PFSK-1 (cell line): ENCODE results near the gene HMCN2.

Experiments
- FOXP2 ChIP-seq: optimal IDR thresholded peaks from 2 replicates; pipeline ENCODE3; 2011; ENCODE audit warnings: borderline replicate concordance, control low read depth, inconsistent platforms; ENCODE audit not compliant: insufficient read depth; ENCODE audit errors: extremely low read length, extremely low read depth
- POLR2AphosphoS5 ChIP-seq: IDR thresholded peaks from 2 replicates; pipeline ENCODE4 v1.6.1; 2012; ENCODE audit warnings: low read depth, mild to moderate bottlenecking, control low read depth, low read length, moderate library complexity
- REST ChIP-seq, 2 experiments: IDR thresholded peaks; 2 replicates each; pipeline versions ENCODE4 v1.6.1 to v1.8.0; 2011 to 2012; ENCODE audit warnings: low read depth in 2 of 2, low read length in 2 of 2, control low read depth in 1 of 2, inconsistent platforms in 1 of 2, mild to moderate bottlenecking in 1 of 2, moderate library complexity in 1 of 2; ENCODE audit not compliant: insufficient read depth in 1 of 2
- SIN3A ChIP-seq: IDR thresholded peaks from 2 replicates; pipeline ENCODE4 v1.6.1; 2012; ENCODE audit warnings: mild to moderate bottlenecking, low read length, moderate library complexity, borderline replicate concordance; ENCODE audit not compliant: insufficient read depth
- TAF1 ChIP-seq: IDR thresholded peaks from 2 replicates; pipeline ENCODE4 v1.6.1; 2012; ENCODE audit warnings: low read length, control low read depth, borderline replicate concordance; ENCODE audit not compliant: insufficient read depth

HMCN2 gene

GRCh38 chr9:130313103-130313858 is 47.7 kb downstream of the HMCN2 start:
- TF ChIP-seq POLR2AphosphoS5 (no peak), SIN3A (no peak), TAF1 (no peak), FOXP2 (no peak), REST (IDR thresholded peaks at IDR 0.05; ENCODE audit: insufficient read depth in 1 of 2, low read depth in 2 of 2, low read length in 2 of 2) (no peak)

GRCh38 chr9:130315446-130316226 is 50.1 kb downstream of the HMCN2 start:
- no peak for TF ChIP-seq FOXP2
- TF ChIP-seq POLR2AphosphoS5 = no peak
- TF ChIP-seq TAF1 = no peak
- TF ChIP-seq REST (IDR thresholded peaks at IDR 0.05; ENCODE audit: insufficient read depth in 1 of 2, low read depth in 2 of 2, low read length in 2 of 2) = no peak
- TF ChIP-seq SIN3A = no peak

- TF ChIP-seq FOXP2 = no peak
- no peak for TF ChIP-seq POLR2AphosphoS5
- TF ChIP-seq TAF1 = no peak
Measured at GRCh38 chr9:130316430-130316829, 50.9 kb downstream of the HMCN2 start.

- TF ChIP-seq SIN3A = no peak
- no peak for TF ChIP-seq FOXP2
- TF ChIP-seq REST (IDR thresholded peaks at IDR 0.05; ENCODE audit: insufficient read depth in 1 of 2, low read depth in 2 of 2, low read length in 2 of 2) = no peak
- TF ChIP-seq POLR2AphosphoS5 = no peak
Measured at GRCh38 chr9:130319300-130319699, 53.7 kb downstream of the HMCN2 start.

- no peak for TF ChIP-seq REST (IDR thresholded peaks at IDR 0.05; ENCODE audit: insufficient read depth in 1 of 2, low read depth in 2 of 2, low read length in 2 of 2)
- no peak for TF ChIP-seq POLR2AphosphoS5
- no peak for TF ChIP-seq TAF1
- no peak for TF ChIP-seq SIN3A
- no peak for TF ChIP-seq FOXP2
Measured at GRCh38 chr9:130319944-130320712, 54.6 kb downstream of the HMCN2 start.
